ENCODE results near the gene CRB2.

DNA sequence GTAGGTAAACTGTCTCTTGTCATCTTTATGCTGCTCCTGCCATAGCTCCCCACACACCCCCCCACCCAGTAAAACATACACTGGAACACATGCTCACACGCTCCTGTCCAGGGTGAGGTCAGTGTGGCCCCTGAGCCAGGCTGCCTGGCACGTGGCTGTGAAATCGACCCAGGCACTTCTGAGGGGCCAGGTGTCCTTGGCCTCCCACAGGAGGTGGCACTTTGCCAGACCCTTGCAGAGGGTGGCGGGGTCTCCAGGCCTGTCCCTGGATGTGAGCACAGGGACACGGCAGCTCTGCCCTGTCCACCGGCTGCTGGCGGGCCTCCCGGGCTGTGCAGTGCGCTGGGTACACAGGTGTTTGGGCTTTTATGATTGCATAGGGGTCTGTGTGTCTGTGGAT is 10.0 kb upstream of the CRB2 start:
- no peak for TF ChIP-seq TAF1 (IDR thresholded peaks at IDR 0.05; ENCODE audit: low read depth)
- no peak for TF ChIP-seq FOXM1 (IDR thresholded peaks at IDR 0.05; ENCODE audit: borderline replicate concordance, low read depth)
- TF ChIP-seq CREB1 (IDR thresholded peaks at IDR 0.05; ENCODE audit: low read depth), result no peak
- no peak for TF ChIP-seq CEBPB (IDR thresholded peaks at IDR 0.05)
- no peak for TF ChIP-seq EP300 (IDR thresholded peaks at IDR 0.05; ENCODE audit: borderline replicate concordance)
- TF ChIP-seq TEAD4 (IDR thresholded peaks at IDR 0.05), result no peak
- TF ChIP-seq, protein P1, sequence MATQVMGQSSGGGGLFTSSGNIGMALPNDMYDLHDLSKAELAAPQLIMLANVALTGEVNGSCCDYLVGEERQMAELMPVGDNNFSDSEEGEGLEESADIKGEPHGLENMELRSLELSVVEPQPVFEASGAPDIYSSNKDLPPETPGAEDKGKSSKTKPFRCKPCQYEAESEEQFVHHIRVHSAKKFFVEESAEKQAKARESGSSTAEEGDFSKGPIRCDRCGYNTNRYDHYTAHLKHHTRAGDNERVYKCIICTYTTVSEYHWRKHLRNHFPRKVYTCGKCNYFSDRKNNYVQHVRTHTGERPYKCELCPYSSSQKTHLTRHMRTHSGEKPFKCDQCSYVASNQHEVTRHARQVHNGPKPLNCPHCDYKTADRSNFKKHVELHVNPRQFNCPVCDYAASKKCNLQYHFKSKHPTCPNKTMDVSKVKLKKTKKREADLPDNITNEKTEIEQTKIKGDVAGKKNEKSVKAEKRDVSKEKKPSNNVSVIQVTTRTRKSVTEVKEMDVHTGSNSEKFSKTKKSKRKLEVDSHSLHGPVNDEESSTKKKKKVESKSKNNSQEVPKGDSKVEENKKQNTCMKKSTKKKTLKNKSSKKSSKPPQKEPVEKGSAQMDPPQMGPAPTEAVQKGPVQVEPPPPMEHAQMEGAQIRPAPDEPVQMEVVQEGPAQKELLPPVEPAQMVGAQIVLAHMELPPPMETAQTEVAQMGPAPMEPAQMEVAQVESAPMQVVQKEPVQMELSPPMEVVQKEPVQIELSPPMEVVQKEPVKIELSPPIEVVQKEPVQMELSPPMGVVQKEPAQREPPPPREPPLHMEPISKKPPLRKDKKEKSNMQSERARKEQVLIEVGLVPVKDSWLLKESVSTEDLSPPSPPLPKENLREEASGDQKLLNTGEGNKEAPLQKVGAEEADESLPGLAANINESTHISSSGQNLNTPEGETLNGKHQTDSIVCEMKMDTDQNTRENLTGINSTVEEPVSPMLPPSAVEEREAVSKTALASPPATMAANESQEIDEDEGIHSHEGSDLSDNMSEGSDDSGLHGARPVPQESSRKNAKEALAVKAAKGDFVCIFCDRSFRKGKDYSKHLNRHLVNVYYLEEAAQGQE (IDR thresholded peaks at IDR 0.05; ENCODE audit: low read depth), result no peak
- no peak for TF ChIP-seq EGR1 (IDR thresholded peaks at IDR 0.05)
- TF ChIP-seq ZBTB7A (IDR thresholded peaks at IDR 0.05; ENCODE audit: low read depth), result no peak
- no peak for TF ChIP-seq RAD21 (IDR thresholded peaks at IDR 0.05; ENCODE audit: low read depth)
- TF ChIP-seq, protein P2, sequence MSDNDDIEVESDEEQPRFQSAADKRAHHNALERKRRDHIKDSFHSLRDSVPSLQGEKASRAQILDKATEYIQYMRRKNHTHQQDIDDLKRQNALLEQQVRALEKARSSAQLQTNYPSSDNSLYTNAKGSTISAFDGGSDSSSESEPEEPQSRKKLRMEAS (IDR thresholded peaks at IDR 0.05), result no peak
